Fibroblast of pulmonary artery (primary cell): Measurements from ENCODE around the gene EDEM2.

Source experiments
- DNase-seq: peaks from one replicate; pipeline ENCODE4 v3.0.0-alpha.2; 2010; ENCODE audit warnings: low read depth
- H3K4me3 ChIP-seq: replicated peaks from 2 replicates; pipeline ENCODE4 v1.5.1; 2011; ENCODE audit warnings: low read depth, mild to moderate bottlenecking, control low read depth, low read length, moderate library complexity
- CTCF ChIP-seq: IDR thresholded peaks from 2 replicates; pipeline ENCODE4 v1.5.1; 2011; ENCODE audit warnings: mild to moderate bottlenecking, control low read depth, low read length, inconsistent platforms; ENCODE audit errors: missing control alignments

The EDEM2 gene

GRCh38 chr20:35133735-35134134, 13.4 kb downstream of the EDEM2 start:
- H3K4me3 ChIP-seq: no peak overlapping the region
- DNase-seq: no peak
- TF ChIP-seq CTCF: no peak

GRCh38 chr20:35133031-35133430, 14.1 kb downstream of the EDEM2 start:
- H3K4me3 ChIP-seq: no peak overlapping the region
- TF ChIP-seq CTCF: no peak
- no peak for DNase-seq

GRCh38 chr20:35131934-35132333, 15.2 kb downstream of the EDEM2 start:
- no peak overlapping the region for H3K4me3 ChIP-seq
- no peak for TF ChIP-seq CTCF
- no peak for DNase-seq

- DNase-seq: peak; percentile 57
- H3K4me3 ChIP-seq: no peak overlapping the region
- TF ChIP-seq CTCF: no peak
Measured at GRCh38 chr20:35129647-35130069, 17.5 kb downstream of the EDEM2 start.

- DNase-seq: no peak
- no peak overlapping the region for H3K4me3 ChIP-seq
- no peak for TF ChIP-seq CTCF
Measured at GRCh38 chr20:35125753-35126152, 21.4 kb downstream of the EDEM2 start.

- no peak overlapping the region for H3K4me3 ChIP-seq
- peak; percentile 54 for DNase-seq
- TF ChIP-seq CTCF: no peak
Measured at GRCh38 chr20:35122756-35123405, 24.3 kb downstream of the EDEM2 start.

GRCh38 chr20:35121186-35121585, 25.9 kb downstream of the EDEM2 start:
- TF ChIP-seq CTCF: no peak
- DNase-seq: no peak
- no peak overlapping the region for H3K4me3 ChIP-seq
